Jurkat, Clone E6-1 (cell line): ENCODE measurements around the gene TBL1XR1.
"Not testable (repeated sequence)": the region's sequence is repeated elsewhere in the genome, so short reads cannot be mapped to it uniquely, and the experiment has no call there.

Experiments used
- DNase-seq: peaks from one replicate; pipeline ENCODE4 v3.0.0-alpha.2; 2011; ENCODE audit warnings: low read depth, low spot score
- H3K4me3 ChIP-seq: 2 replicates; pipeline ENCODE4 v1.5.1; 2011; ENCODE audit warnings: mild to moderate bottlenecking, low read length, control low read depth, moderate library complexity

The TBL1XR1 gene

DNA sequence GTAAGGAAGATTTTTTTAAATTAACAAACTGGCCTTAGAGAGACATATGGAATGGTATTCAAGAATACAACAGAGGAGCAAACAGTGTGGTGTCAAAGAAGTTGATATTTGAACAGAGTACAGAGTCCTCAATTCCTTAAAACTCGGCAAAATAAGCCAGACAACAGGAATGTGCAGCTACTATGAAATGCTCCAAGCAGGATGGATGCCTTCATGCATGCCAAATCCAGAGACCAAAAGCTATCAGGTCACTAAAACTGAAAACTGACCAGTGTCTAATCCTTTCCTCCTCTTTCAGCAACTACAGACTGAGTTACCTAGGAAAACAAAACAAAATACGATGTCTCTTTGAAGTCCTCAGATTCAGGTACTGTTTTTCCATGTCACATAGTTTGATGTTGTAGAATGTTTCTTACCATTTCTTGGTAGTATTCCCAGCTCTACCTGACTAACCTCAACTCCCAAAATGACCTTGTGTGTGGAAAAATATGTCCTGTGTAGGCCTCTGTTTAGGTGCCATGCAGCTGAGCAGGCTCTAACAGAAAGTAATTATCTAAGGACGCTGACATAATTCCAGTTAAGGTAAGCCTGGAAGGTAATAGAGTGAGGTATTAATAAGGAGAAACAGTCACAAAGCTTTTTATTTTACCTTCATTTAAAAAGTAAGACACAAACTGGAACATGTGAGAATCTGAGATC is 46.9 kb downstream of the TBL1XR1 start:
- DNase-seq = no peak

DNA sequence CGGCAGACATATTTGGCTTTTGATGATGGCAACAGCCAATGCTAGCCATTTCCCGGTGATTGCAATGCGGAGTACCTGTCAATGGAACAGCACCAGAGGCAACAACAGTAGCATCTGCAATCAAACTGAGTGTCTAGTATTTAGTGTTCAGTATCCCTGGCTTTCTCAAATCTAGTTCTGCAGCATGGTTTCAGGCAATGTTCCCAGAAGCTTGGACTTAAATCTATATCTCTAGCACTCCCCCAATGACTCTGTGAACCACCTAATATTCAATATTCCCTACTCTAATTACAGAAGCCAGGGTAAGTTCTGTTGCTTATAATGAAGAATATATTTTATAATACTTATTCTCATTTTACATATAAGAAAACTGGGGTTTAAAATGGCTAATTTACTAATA is 48.2 kb downstream of the TBL1XR1 start:
- H3K4me3 ChIP-seq = no peak overlapping the region
- no peak for DNase-seq

More for the DNA sequence above, 46.9 kb downstream of the TBL1XR1 start:
- no peak overlapping the region for H3K4me3 ChIP-seq

GRCh38 chr3:177147790-177148189 is 49.5 kb downstream of the TBL1XR1 start:
- no peak for DNase-seq
- no peak overlapping the region for H3K4me3 ChIP-seq

GRCh38 chr3:177146646-177147045 is 50.6 kb downstream of the TBL1XR1 start:
- no peak overlapping the region for H3K4me3 ChIP-seq
- no peak for DNase-seq

DNA sequence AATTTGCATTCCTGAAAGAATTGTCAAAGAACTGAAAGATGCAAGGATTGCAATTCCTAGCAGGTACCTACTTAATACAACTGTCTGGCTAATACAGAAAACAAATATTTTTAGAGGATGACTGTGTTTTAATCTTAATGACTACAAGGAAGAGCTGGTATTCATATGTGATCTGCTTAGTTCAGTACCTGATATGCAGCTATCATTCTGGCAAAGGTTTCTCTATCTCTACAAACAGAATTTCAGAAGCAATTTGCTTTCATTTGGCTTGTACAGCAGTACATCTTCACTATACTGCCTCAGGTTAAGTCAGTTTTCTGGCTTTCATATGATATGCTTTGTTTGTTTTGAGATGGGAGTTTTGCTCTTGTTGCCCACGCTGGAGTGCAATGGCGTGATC is 51.3 kb downstream of the TBL1XR1 start:
- no peak for DNase-seq
- no peak overlapping the region for H3K4me3 ChIP-seq

DNA sequence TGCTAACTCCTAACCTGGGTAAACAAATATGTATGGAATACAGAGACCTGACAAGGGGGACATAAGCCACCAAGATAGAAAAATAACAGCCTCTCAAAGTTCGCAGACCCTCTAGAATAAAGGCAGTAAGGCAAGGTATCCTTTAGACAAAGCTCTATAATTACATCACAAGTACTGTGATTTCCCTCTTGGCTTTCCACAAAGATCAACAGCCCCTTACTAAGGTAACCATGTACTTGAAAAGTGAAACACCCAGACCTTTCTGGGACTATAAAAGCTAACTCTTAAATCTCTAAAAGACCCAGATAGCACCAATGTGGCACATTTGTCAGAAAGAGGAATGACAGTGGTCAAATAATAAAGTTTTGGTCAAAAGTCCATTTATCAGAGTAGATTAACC is 51.9 kb downstream of the TBL1XR1 start:
- no peak for DNase-seq
- H3K4me3 ChIP-seq = no peak overlapping the region

- no peak for DNase-seq
- H3K4me3 ChIP-seq = no peak overlapping the region
These were observed 52.4 kb downstream of the TBL1XR1 start for GRCh38 chr3:177144922-177145321.

- H3K4me3 ChIP-seq = no peak overlapping the region
- no peak for DNase-seq
These were observed 55.2 kb downstream of the TBL1XR1 start for GRCh38 chr3:177141899-177142646.

DNA sequence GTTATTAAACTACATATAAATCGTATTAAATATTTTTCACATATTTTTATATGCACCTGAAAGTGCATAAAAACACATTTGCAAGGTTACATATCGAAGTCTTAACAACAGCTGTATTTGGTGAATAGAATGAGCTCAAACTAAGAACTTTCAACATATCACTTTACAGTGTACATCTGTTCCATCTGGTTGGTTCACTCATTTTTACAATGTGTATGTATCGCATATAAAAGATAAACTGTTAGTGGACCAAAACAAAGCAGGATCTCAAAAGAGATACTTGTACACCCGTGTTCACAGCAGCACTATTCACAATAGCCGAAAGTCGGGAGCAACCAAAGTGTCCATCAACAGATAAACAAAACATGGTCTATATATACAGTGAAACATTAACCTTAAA is 55.8 kb downstream of the TBL1XR1 start:
- H3K4me3 ChIP-seq = no peak overlapping the region
- DNase-seq = no peak

DNA sequence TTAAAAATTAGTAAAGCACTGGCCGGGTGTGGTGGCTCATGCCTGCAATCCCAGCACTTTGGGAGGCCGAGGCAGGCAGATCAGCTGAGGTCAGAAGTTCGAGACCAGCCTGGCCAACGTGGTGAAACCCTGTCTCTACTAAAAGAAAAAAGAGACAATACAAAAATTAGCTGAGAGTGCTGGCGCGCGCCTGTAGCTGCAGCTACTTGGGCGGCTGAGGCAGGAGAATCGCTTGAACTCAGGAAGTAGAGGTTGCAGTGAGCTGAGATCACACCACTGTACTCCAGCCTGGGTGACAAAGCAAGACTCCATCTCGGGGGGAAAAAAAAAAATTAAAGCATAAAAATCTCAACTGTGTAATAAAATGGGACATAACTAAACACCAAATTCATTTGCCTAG is 58.1 kb downstream of the TBL1XR1 start:
- DNase-seq = peak; percentile 39
- not testable (repeated sequence) for H3K4me3 ChIP-seq

- H3K4me3 ChIP-seq = no peak overlapping the region
- no peak for DNase-seq
These were observed 59.2 kb downstream of the TBL1XR1 start for GRCh38 chr3:177137774-177138705.

DNA sequence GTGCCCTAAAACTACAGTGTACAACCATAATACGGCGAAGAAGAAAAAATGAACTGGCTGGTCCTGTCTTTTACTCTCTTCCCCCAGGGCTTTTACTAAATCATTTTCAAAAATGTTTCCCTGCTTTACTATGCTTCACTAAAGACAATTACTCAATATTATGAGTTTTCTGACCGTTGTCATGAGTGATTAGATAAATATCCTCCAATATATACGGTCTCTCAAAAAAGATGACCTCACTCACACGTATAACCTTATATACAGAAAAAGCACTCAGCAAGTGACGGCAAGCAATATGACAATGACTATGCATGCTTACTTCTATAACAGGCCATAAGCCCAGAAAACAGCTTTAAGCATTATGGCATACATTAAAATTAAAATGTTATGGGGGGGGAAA is 60.5 kb downstream of the TBL1XR1 start:
- no peak overlapping the region for H3K4me3 ChIP-seq
- DNase-seq = no peak

DNA sequence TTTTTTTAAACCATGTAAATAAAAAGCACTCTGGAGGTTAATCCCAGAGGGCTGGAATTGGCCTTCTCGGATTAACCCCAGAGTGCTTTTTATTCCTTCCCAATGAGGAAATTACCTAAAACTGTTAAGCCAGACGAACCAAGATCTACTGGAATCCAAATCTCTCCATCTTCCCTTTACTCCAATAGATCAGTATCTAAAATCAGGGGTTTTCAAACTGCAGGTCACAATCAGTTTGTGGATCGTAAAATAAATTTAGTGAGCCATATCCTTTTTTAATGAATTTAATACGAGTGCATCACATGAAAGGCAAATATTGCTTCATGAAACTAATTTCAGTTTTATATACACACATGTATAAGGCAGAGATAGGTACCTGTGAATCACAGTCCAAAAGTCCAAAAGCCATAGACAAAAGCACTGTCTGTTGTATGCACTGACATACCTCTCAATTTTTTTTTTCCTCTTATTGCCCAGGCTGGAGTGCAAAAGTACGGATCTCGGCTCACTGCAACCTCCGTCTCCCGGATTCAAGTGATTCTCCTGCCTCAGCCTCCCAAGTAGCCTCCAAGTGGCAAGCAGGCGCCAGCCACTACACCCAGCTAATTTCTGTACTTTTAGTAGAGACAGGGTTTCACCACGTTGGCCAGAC is 61.3 kb downstream of the TBL1XR1 start:
- no peak overlapping the region for H3K4me3 ChIP-seq
- DNase-seq = no peak

DNA sequence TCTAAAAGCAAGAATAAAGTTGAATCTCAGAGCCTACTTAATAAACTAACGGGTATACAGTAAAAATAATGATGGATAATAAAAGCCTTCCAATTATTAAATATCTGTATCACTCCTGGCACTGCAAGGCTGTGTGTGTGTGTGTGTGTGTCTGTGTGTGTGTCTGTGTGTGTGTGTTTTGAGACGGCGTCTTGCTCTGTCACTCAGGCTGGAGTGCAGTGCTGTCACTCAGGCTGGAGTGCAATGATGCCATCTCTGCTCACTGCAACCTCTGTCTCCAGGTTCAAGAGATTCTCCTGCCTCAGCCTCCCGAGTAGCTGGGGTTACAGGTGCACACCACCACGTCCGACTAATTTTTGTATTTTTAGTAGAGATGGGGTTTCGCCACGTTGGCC is 62.5 kb downstream of the TBL1XR1 start:
- DNase-seq = no peak

GRCh38 chr3:177133860-177134815 is 63.1 kb downstream of the TBL1XR1 start:
- DNase-seq = no peak
- no peak overlapping the region for H3K4me3 ChIP-seq

More for the DNA sequence above, 62.5 kb downstream of the TBL1XR1 start:
- no peak overlapping the region for H3K4me3 ChIP-seq

DNA sequence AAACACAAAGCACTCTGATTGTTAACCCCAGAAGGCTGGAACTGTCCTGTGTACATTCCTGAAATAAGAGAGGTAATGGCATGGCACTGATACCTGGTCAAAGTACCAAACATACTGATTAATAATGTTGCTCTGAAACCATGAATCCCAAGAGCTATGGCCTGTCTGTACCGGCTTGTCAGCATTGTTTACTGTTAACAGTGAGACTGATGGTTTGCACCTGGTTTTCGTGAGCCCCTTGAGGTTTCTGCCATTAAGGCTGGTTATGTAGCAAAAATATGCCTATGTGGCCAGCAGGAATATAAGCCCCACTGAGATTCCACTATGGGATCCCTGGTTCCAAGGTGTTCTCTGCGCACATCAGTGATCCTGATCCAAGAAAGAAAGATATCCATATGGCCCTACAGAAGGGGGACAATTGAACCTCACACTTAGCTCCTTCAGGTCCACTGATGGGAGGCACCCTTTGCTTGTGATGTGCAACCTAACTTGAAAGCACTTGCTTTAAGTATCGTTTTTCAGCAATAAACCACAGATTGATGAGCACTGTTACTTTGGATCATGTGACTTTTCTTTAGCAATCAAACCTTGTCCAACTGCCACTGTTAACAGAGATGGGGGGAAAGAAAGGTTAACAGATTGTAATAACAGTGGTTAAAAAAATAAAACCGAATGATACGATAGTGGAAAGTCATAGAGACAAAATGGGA is 65.2 kb downstream of the TBL1XR1 start:
- DNase-seq = no peak
- no peak overlapping the region for H3K4me3 ChIP-seq

DNA sequence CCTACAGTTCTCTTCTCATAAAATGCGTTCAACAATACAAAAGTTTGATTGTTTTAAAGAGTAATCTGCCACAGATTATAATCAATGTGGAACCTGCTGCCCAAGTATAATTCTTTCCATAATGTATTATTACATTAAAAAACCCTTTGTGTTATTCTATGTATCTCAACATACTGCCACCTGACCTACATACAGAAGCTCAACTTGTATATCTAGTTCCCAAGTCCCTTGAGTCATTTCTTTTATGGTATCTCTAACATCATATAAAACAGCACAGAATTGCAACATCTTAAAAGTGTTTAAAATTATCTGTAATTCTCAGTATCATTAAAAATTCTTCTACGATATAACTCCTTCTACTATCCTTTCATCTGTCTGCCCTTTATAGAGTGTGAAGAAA is 70.3 kb downstream of the TBL1XR1 start:
- H3K4me3 ChIP-seq = no peak overlapping the region
- DNase-seq = no peak
